ENCODE results near the gene EBI3. TPM values are rescaled to one million over a fixed set of nuclear protein-coding genes. Genes with fewer than 3 reads are reported as not detected.
"Not testable (repeated sequence)": the region's sequence is repeated elsewhere in the genome, so short reads cannot be mapped to it uniquely, and the experiment has no call there.

Gene EBI3
- polyA plus RNA-seq, 1 donor (not counting 4 experiments of a cell fraction or from before 2014, with no cell fraction given): 0.05 TPM

DNA sequence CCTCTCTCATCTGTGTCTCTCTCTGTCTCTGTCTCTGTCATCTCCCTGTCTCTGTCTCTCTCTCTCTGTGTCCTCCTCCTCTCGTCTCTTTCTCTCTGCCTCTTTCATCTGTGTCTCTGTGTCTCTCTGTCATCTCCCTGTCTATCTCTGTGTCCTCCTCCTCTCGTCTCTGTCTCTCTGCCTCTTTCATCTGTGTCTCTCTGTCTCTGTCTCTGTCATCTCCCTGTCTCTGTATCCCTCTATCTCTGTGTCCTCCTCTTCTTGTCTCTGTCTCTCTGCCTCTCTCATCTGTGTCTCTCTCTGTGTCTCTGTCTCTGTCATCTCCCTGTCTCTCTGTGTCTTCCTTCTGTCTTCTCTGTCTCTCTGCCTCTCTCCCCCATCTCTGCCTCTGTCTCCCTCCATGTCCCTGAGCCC, 551 bp upstream of the EBI3 start:
- H3K4me3 ChIP-seq (ENCODE audit: control insufficient read depth in 2 of 3, extremely low read depth in 1 of 3, insufficient read depth in 2 of 3, low read depth in 1 of 3, low read length in 3 of 3): no peak overlapping the region
- H3K9me3 ChIP-seq (ENCODE audit: control insufficient read depth, low read depth, low read length): no peaks in the 10 kb centered on the region
- H2AFZ ChIP-seq (ENCODE audit: control insufficient read depth, low read length): no peak overlapping the region
- H3K4me2 ChIP-seq (ENCODE audit: control insufficient read depth, extremely low read depth, insufficient read depth, low read depth, low read length): no peak overlapping the region
- H3K4me1 ChIP-seq (ENCODE audit: control insufficient read depth, extremely low read depth, insufficient read depth, low read length): no peaks in the 10 kb centered on the region
- TF ChIP-seq, protein P1, sequence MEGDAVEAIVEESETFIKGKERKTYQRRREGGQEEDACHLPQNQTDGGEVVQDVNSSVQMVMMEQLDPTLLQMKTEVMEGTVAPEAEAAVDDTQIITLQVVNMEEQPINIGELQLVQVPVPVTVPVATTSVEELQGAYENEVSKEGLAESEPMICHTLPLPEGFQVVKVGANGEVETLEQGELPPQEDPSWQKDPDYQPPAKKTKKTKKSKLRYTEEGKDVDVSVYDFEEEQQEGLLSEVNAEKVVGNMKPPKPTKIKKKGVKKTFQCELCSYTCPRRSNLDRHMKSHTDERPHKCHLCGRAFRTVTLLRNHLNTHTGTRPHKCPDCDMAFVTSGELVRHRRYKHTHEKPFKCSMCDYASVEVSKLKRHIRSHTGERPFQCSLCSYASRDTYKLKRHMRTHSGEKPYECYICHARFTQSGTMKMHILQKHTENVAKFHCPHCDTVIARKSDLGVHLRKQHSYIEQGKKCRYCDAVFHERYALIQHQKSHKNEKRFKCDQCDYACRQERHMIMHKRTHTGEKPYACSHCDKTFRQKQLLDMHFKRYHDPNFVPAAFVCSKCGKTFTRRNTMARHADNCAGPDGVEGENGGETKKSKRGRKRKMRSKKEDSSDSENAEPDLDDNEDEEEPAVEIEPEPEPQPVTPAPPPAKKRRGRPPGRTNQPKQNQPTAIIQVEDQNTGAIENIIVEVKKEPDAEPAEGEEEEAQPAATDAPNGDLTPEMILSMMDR (optimal IDR thresholded peaks at IDR 0.05 in 1 of 3, IDR thresholded peaks at IDR 0.05 in 1 of 3, conservative IDR thresholded peaks at IDR 0.05 in 1 of 3; ENCODE audit: extremely low read depth in 1 of 3, insufficient read depth in 2 of 3, low read length in 3 of 3): no peak
- TF ChIP-seq EZH2 (IDR thresholded peaks at IDR 0.05; ENCODE audit: low read length): no peak
- no peaks in the 10 kb centered on the region for H3K79me2 ChIP-seq (ENCODE audit: control insufficient read depth, insufficient read depth, low read length)
- H4K20me1 ChIP-seq (ENCODE audit: control insufficient read depth, extremely low read depth, insufficient read depth, low read length): no peaks in the 10 kb centered on the region
- no peak overlapping the region for H3K9ac ChIP-seq (ENCODE audit: control insufficient read depth, extremely low read depth, insufficient read depth, low read length)
- DNase-seq (ENCODE audit: low read depth, low spot score) (no peak), FAIRE-seq (no peak)
- H3K27me3 ChIP-seq (ENCODE audit: control insufficient read depth, extremely low read depth, insufficient read depth, low read length): peaks cover 15% of the 10 kb centered on the region
- dilution Hi-C loops (cut with MboI; ENCODE audit: extremely low pct_ligation_motif_present, low sequenced_read_pairs): no loop called here
- H3K9me1 ChIP-seq (ENCODE audit: control insufficient read depth, extremely low read depth, insufficient read depth, low read length): no peaks in the 10 kb centered on the region
- H3K36me3 ChIP-seq (ENCODE audit: control insufficient read depth in 2 of 2, extremely low read depth in 1 of 2, insufficient read depth in 2 of 2, low read length in 2 of 2): no peaks in the 10 kb centered on the region
- no peak overlapping the region for H3K27ac ChIP-seq (ENCODE audit: control insufficient read depth, insufficient read depth, low read length)

DNA sequence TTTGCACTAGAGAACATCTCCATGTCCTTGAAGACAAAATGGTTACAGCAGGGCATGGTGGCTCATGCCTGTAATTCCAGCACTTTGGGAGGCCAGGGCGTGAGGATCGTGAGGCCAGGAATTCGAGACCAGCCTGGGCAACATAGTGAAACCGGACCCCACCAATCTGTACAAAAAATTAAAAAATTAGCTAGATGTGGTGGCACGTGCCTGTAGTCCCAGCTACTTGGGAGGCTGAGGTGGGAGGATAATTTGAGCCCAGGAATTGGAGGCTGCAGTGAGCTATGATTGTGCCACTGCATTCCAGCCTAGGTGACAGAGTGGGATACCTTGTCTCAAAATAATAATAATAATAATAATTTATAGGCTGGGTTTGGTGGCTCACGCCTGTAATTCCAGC, 914 bp downstream of the EBI3 start:
- H2AFZ ChIP-seq (ENCODE audit: control insufficient read depth, low read length); H3K36me3 ChIP-seq (ENCODE audit: control insufficient read depth in 2 of 2, extremely low read depth in 1 of 2, insufficient read depth in 2 of 2, low read length in 2 of 2); H3K4me2 ChIP-seq (ENCODE audit: control insufficient read depth, extremely low read depth, insufficient read depth, low read depth, low read length); H3K4me3 ChIP-seq (ENCODE audit: control insufficient read depth in 2 of 3, extremely low read depth in 1 of 3, insufficient read depth in 2 of 3, low read depth in 1 of 3, low read length in 3 of 3); H3K79me2 ChIP-seq (ENCODE audit: control insufficient read depth, insufficient read depth, low read length); DNase-seq (ENCODE audit: low read depth, low spot score); H3K9me1 ChIP-seq (ENCODE audit: control insufficient read depth, extremely low read depth, insufficient read depth, low read length); H3K27ac ChIP-seq (ENCODE audit: control insufficient read depth, insufficient read depth, low read length); H3K9ac ChIP-seq (ENCODE audit: control insufficient read depth, extremely low read depth, insufficient read depth, low read length); FAIRE-seq; H4K20me1 ChIP-seq (ENCODE audit: control insufficient read depth, extremely low read depth, insufficient read depth, low read length); H3K9me3 ChIP-seq (ENCODE audit: control insufficient read depth, low read depth, low read length); dilution Hi-C loops (cut with MboI; ENCODE audit: extremely low pct_ligation_motif_present, low sequenced_read_pairs); H3K4me1 ChIP-seq (ENCODE audit: control insufficient read depth, extremely low read depth, insufficient read depth, low read length): not testable (repeated sequence)
- H3K27me3 ChIP-seq (ENCODE audit: control insufficient read depth, extremely low read depth, insufficient read depth, low read length): peaks cover 15% of the 10 kb centered on the region

DNA sequence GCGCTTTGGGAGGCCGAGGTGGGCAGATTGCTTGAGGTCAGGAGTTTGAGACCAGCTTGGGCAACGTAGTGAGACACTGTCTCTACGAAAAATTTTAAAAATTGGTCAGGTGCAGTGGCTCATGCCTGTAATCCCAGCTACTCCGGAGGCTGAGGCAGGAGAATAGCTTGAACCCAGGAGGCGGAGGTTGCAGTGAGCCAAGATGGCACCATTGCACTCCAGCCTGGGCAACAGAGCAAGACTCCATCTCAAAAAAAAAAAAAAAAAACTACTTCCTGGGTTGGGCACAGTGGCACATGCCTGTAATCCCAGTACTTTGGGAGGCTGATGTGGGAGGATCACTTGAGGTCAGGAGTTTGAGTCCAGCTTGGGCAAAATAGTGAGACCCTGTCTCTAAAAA, 2.2 kb downstream of the EBI3 start:
- H3K27ac ChIP-seq (ENCODE audit: control insufficient read depth, insufficient read depth, low read length); H3K4me2 ChIP-seq (ENCODE audit: control insufficient read depth, extremely low read depth, insufficient read depth, low read depth, low read length); FAIRE-seq; H2AFZ ChIP-seq (ENCODE audit: control insufficient read depth, low read length); H3K4me1 ChIP-seq (ENCODE audit: control insufficient read depth, extremely low read depth, insufficient read depth, low read length); H3K36me3 ChIP-seq (ENCODE audit: control insufficient read depth in 2 of 2, extremely low read depth in 1 of 2, insufficient read depth in 2 of 2, low read length in 2 of 2); H3K9me1 ChIP-seq (ENCODE audit: control insufficient read depth, extremely low read depth, insufficient read depth, low read length); H3K9ac ChIP-seq (ENCODE audit: control insufficient read depth, extremely low read depth, insufficient read depth, low read length); DNase-seq (ENCODE audit: low read depth, low spot score); H4K20me1 ChIP-seq (ENCODE audit: control insufficient read depth, extremely low read depth, insufficient read depth, low read length); H3K79me2 ChIP-seq (ENCODE audit: control insufficient read depth, insufficient read depth, low read length); dilution Hi-C loops (cut with MboI; ENCODE audit: extremely low pct_ligation_motif_present, low sequenced_read_pairs); H3K4me3 ChIP-seq (ENCODE audit: control insufficient read depth in 2 of 3, extremely low read depth in 1 of 3, insufficient read depth in 2 of 3, low read depth in 1 of 3, low read length in 3 of 3); H3K9me3 ChIP-seq (ENCODE audit: control insufficient read depth, low read depth, low read length): not testable (repeated sequence)
- H3K27me3 ChIP-seq (ENCODE audit: control insufficient read depth, extremely low read depth, insufficient read depth, low read length): peaks cover 15% of the 10 kb centered on the region

DNA sequence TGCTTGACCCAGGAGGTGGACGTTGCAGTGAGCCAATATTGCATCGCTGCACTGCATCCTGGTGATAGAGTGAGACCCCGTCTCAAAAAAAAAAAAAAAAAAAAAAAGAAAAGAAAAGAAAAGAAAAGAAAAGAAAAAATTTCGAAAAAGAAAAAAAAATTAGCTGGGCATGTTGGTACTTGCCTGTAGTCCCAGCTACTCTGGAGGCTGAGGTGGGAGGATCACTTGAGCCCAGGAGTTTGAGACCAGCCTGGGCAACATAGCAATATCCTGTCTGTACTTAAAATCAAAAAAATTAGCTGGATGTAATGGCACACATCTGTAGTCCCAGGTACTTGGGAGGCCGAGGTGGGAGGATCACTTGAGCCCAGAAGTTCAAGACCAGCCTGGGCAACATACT, 2.8 kb downstream of the EBI3 start:
- FAIRE-seq; H3K9me3 ChIP-seq (ENCODE audit: control insufficient read depth, low read depth, low read length); H3K4me3 ChIP-seq (ENCODE audit: control insufficient read depth in 2 of 3, extremely low read depth in 1 of 3, insufficient read depth in 2 of 3, low read depth in 1 of 3, low read length in 3 of 3); H3K36me3 ChIP-seq (ENCODE audit: control insufficient read depth in 2 of 2, extremely low read depth in 1 of 2, insufficient read depth in 2 of 2, low read length in 2 of 2); H3K9me1 ChIP-seq (ENCODE audit: control insufficient read depth, extremely low read depth, insufficient read depth, low read length); H3K4me2 ChIP-seq (ENCODE audit: control insufficient read depth, extremely low read depth, insufficient read depth, low read depth, low read length); DNase-seq (ENCODE audit: low read depth, low spot score); H3K4me1 ChIP-seq (ENCODE audit: control insufficient read depth, extremely low read depth, insufficient read depth, low read length); H3K79me2 ChIP-seq (ENCODE audit: control insufficient read depth, insufficient read depth, low read length); H3K27ac ChIP-seq (ENCODE audit: control insufficient read depth, insufficient read depth, low read length); H3K9ac ChIP-seq (ENCODE audit: control insufficient read depth, extremely low read depth, insufficient read depth, low read length); H2AFZ ChIP-seq (ENCODE audit: control insufficient read depth, low read length); H4K20me1 ChIP-seq (ENCODE audit: control insufficient read depth, extremely low read depth, insufficient read depth, low read length); dilution Hi-C loops (cut with MboI; ENCODE audit: extremely low pct_ligation_motif_present, low sequenced_read_pairs): not testable (repeated sequence)
- H3K27me3 ChIP-seq (ENCODE audit: control insufficient read depth, extremely low read depth, insufficient read depth, low read length): peaks cover 15% of the 10 kb centered on the region
